ENCODE data around the gene SPATA46.

GRCh38 chr1:162375463-162375862 lies 1.2 kb downstream of the SPATA46 start:
- TF ChIP-seq ZNF274 (IDR thresholded peaks at IDR 0.05; ENCODE audit: borderline replicate concordance, extremely low read depth, low read length) (no peak), SUZ12 (IDR thresholded peaks at IDR 0.05; ENCODE audit: low read length) (no peak), CTCF (IDR thresholded peaks at IDR 0.05; ENCODE audit: control extremely low read depth in 1 of 3, insufficient read depth in 1 of 3, low read depth in 1 of 3, low read length in 3 of 3) (no peak), MAX (IDR thresholded peaks at IDR 0.05) (no peak), CEBPB (IDR thresholded peaks at IDR 0.05; ENCODE audit: low read depth, low read length) (no peak), SIN3A (conservative IDR thresholded peaks at IDR 0.05 in 1 of 2, IDR thresholded peaks at IDR 0.05 in 1 of 2; ENCODE audit: low read depth in 1 of 2, low read length in 2 of 2) (no peak), GTF2F1 (IDR thresholded peaks at IDR 0.05; ENCODE audit: borderline replicate concordance, low read depth, low read length) (no peak), YY1 (IDR thresholded peaks at IDR 0.05; ENCODE audit: low read depth, low read length) (no peak), TCF12 (IDR thresholded peaks at IDR 0.05; ENCODE audit: low read depth, low read length) (no peak), EGR1 (IDR thresholded peaks at IDR 0.05; ENCODE audit: borderline replicate concordance, low read depth, low read length) (no peak)
